ENCODE measurements around the gene MAD1L1.
A peak's percentile ranks its signal among the peaks of the same experiment; 100 is the strongest.

The MAD1L1 gene

DNA sequence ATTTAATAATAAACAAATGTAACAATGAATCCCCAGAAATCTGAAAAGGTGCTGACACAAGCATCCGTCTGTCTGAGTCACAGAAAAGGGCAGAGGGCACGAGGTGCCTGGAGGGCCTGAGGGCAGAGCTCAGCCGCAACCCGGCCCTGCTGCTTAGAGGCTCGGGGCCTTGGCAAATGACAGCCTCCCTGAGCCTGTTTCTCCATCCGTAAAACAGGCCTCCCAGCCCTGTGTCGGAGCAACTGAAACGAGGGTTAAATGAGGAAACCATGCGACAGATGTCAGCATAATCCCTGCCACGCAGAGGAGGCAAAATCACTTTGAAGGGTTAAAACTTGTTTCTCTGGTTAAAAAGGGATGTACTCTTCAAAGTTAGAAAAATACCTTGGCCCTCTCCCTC is 34.2 kb upstream of the MAD1L1 start:
- Histone ChIP-seq H3K4me1 (ENCODE audit: insufficient read depth, poor library complexity, severe bottlenecking) (peaks cover 14% of the 10 kb centered on the region), H3K27ac (ENCODE audit: poor library complexity, severe bottlenecking) (peak overlapping the region; percentile 40), H3K4me3 (ENCODE audit: severe bottlenecking) (no peak overlapping the region), H3K36me3 (ENCODE audit: low read depth) (peaks cover 4% of the 10 kb centered on the region; the same call in 1 of the 2 replicates), H3K9me3 (ENCODE audit: severe bottlenecking) (no peaks in the 10 kb centered on the region), H3K27me3 (ENCODE audit: insufficient read depth, poor library complexity, severe bottlenecking) (no peaks in the 10 kb centered on the region)
- peak; percentile 91 for ATAC-seq (ENCODE audit: low read depth)
- no peak for DNase-seq (ENCODE audit: low spot score)
- TF ChIP-seq, protein P1, sequence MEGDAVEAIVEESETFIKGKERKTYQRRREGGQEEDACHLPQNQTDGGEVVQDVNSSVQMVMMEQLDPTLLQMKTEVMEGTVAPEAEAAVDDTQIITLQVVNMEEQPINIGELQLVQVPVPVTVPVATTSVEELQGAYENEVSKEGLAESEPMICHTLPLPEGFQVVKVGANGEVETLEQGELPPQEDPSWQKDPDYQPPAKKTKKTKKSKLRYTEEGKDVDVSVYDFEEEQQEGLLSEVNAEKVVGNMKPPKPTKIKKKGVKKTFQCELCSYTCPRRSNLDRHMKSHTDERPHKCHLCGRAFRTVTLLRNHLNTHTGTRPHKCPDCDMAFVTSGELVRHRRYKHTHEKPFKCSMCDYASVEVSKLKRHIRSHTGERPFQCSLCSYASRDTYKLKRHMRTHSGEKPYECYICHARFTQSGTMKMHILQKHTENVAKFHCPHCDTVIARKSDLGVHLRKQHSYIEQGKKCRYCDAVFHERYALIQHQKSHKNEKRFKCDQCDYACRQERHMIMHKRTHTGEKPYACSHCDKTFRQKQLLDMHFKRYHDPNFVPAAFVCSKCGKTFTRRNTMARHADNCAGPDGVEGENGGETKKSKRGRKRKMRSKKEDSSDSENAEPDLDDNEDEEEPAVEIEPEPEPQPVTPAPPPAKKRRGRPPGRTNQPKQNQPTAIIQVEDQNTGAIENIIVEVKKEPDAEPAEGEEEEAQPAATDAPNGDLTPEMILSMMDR (IDR thresholded peaks at IDR 0.05; ENCODE audit: poor library complexity, severe bottlenecking): no peak

DNA sequence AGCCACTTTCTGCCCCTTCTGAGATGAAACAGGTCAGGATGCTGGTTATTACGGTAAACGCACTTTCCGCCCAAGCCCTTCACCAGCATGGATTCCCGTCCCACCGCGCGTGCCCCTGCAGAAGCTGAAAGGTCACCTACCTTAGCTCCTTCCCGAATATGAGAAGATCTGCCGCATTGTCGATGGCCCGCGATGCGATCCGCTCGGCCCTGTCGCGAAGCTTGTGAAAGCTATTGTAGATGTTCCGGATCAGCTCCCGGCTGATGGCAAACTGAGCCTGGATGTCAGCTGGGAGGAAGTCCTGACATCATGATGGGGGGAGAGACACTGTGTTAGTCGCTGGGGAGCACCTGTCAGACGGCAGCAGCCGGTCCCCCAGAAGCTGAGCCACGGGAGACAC is 31.4 kb upstream of the MAD1L1 start:
- Histone ChIP-seq H3K4me1 (ENCODE audit: insufficient read depth, poor library complexity, severe bottlenecking) (peaks cover 7% of the 10 kb centered on the region), H3K36me3 (ENCODE audit: low read depth) (peaks cover 4% of the 10 kb centered on the region; the same call in 1 of the 2 replicates), H3K27me3 (ENCODE audit: insufficient read depth, poor library complexity, severe bottlenecking) (no peaks in the 10 kb centered on the region), H3K4me3 (ENCODE audit: severe bottlenecking) (no peak overlapping the region), H3K27ac (ENCODE audit: poor library complexity, severe bottlenecking) (no peak overlapping the region), H3K9me3 (ENCODE audit: severe bottlenecking) (no peaks in the 10 kb centered on the region)
- TF ChIP-seq, protein P1 (IDR thresholded peaks at IDR 0.05; ENCODE audit: poor library complexity, severe bottlenecking): no peak
- DNase-seq (ENCODE audit: low spot score) (no peak), ATAC-seq (ENCODE audit: low read depth) (no peak)

DNA sequence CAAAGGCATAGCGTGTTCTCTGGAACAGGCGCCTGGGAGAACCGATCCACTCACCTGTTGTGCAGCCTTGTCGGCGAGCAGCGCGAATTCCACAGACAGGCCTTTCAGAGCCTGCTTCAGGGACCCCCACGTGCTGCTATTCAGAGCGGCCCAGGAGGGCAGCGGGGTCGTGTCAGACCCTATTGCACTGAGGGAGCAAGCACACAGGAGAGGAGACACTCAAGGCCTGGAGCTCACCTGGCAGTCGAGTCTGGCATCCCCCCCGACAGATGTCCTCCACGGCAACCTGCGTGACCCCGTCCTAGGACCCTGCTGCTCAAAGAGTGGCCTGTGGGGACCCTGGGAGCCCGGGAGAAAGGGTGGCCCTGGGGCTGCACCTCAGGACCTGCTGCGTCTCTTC is 30.4 kb upstream of the MAD1L1 start:
- no peak overlapping the region for H3K4me3 ChIP-seq (ENCODE audit: severe bottlenecking)
- DNase-seq (ENCODE audit: low spot score): no peak
- TF ChIP-seq, protein P1 (IDR thresholded peaks at IDR 0.05; ENCODE audit: poor library complexity, severe bottlenecking): no peak
- H3K27ac ChIP-seq (ENCODE audit: poor library complexity, severe bottlenecking): no peak overlapping the region
- peaks cover 7% of the 10 kb centered on the region for H3K4me1 ChIP-seq (ENCODE audit: insufficient read depth, poor library complexity, severe bottlenecking)
- no peak for ATAC-seq (ENCODE audit: low read depth)
- no peaks in the 10 kb centered on the region for H3K9me3 ChIP-seq (ENCODE audit: severe bottlenecking)
- H3K27me3 ChIP-seq (ENCODE audit: insufficient read depth, poor library complexity, severe bottlenecking): no peaks in the 10 kb centered on the region
- peaks cover 4% of the 10 kb centered on the region; the same call in 1 of the 2 replicates for H3K36me3 ChIP-seq (ENCODE audit: low read depth)

DNA sequence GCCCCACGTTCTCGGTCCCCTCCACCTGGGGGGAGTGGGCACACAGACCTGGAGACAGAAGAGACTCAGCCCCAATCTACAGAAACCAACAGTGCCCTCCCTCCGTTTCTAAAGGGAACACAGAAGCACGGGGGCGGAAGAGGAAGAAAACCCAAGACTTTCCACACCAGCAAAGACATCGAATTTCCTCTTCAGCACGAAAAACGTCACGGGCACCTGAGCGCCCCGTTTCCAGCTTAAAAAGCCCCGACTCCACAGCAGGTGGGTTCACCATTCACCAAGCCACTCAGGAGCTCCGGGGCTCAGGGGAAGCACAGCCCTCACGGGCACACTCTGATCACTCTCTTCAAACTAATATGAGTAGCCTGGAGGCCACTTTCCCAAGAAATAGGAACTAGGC is 28.9 kb upstream of the MAD1L1 start:
- ATAC-seq (ENCODE audit: low read depth) (no peak), DNase-seq (ENCODE audit: low spot score) (no peak)
- peaks cover 4% of the 10 kb centered on the region; the same call in 1 of the 2 replicates for H3K36me3 ChIP-seq (ENCODE audit: low read depth)
- H3K9me3 ChIP-seq (ENCODE audit: severe bottlenecking): no peaks in the 10 kb centered on the region
- H3K4me1 ChIP-seq (ENCODE audit: insufficient read depth, poor library complexity, severe bottlenecking): peaks cover 3% of the 10 kb centered on the region
- H3K27me3 ChIP-seq (ENCODE audit: insufficient read depth, poor library complexity, severe bottlenecking): no peaks in the 10 kb centered on the region
- TF ChIP-seq, protein P1 (IDR thresholded peaks at IDR 0.05; ENCODE audit: poor library complexity, severe bottlenecking): no peak
- no peak overlapping the region for H3K27ac ChIP-seq (ENCODE audit: poor library complexity, severe bottlenecking)
- H3K4me3 ChIP-seq (ENCODE audit: severe bottlenecking): no peak overlapping the region

DNA sequence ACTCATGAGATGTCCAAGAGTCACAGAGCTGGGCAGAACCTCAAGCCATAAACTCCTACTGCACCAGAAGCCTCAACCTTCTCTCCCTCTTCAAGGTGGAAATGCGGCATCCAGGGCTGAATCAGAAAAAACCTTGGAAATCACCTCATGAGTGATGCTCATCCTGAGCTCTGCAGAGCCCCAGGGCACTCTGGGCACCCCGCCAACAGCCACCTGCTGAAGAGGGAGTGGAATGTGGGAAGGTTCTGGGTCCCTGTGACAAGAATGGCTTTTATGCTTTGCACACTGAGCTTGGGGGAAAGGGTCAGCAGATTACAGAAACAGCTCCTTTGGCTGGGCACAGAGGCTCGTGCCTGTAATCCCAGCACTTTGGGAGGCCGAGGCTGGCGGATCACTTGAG is 28.1 kb upstream of the MAD1L1 start:
- peaks cover 4% of the 10 kb centered on the region; the same call in 1 of the 2 replicates for H3K36me3 ChIP-seq (ENCODE audit: low read depth)
- DNase-seq (ENCODE audit: low spot score) (no peak), ATAC-seq (ENCODE audit: low read depth) (peak; percentile 92)
- H3K4me1 ChIP-seq (ENCODE audit: insufficient read depth, poor library complexity, severe bottlenecking): no peaks in the 10 kb centered on the region
- H3K9me3 ChIP-seq (ENCODE audit: severe bottlenecking): no peaks in the 10 kb centered on the region
- H3K27me3 ChIP-seq (ENCODE audit: insufficient read depth, poor library complexity, severe bottlenecking): no peaks in the 10 kb centered on the region
- TF ChIP-seq, protein P1 (IDR thresholded peaks at IDR 0.05; ENCODE audit: poor library complexity, severe bottlenecking): no peak
- no peak overlapping the region for H3K27ac ChIP-seq (ENCODE audit: poor library complexity, severe bottlenecking)
- no peak overlapping the region for H3K4me3 ChIP-seq (ENCODE audit: severe bottlenecking)

Measured in RWPE2 (cell line).